Epithelial cell of proximal tubule (primary cell): ENCODE data around the gene MAGEF1. TPM values are rescaled to one million over a fixed set of nuclear protein-coding genes. Genes with fewer than 3 reads are reported as not detected.

Experiments used
- DNase-seq: peaks from one replicate; pipeline ENCODE4 v3.0.0-alpha.2; 2011; ENCODE audit warnings: low read depth
- H3K4me3 ChIP-seq: 2 replicates; pipeline ENCODE4 v1.5.1; 2011; ENCODE audit warnings: low read depth, mild to moderate bottlenecking, low read length
- total RNA-seq: library from RNA; depleted of rRNA; stranded (reverse); fragments of >200 nt; gene quantifications from 2 replicates; pipeline ENCODE4 v1.2.3, GENCODE V29; 2015
- TF ChIP-seq, protein P1 (sequence below): conservative IDR thresholded peaks from 2 replicates; pipeline ENCODE4 v1.5.1; 2012; ENCODE audit warnings: low read depth, mild to moderate bottlenecking, low read length

The MAGEF1 gene
- total RNA-seq, 1 donor from 2014 or later: 27.5 TPM

DNA sequence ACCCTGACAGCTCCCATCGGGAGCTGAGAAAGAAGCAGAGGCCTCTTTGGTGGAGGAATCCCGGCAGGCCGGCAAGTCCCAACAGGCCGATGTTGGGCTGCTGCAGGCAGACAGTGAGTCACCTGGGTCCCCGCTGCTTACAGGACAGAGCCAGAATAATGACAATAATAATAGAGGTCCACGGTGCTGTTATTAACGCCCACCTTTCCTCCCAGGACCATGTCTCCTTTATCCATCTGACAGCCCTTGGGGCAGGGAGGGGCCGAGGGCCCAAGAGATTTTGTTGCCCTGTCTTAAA lies 29.3 kb upstream of the MAGEF1 start:
- no peak overlapping the region for H3K4me3 ChIP-seq
- no peak for DNase-seq
- TF ChIP-seq, protein P1, sequence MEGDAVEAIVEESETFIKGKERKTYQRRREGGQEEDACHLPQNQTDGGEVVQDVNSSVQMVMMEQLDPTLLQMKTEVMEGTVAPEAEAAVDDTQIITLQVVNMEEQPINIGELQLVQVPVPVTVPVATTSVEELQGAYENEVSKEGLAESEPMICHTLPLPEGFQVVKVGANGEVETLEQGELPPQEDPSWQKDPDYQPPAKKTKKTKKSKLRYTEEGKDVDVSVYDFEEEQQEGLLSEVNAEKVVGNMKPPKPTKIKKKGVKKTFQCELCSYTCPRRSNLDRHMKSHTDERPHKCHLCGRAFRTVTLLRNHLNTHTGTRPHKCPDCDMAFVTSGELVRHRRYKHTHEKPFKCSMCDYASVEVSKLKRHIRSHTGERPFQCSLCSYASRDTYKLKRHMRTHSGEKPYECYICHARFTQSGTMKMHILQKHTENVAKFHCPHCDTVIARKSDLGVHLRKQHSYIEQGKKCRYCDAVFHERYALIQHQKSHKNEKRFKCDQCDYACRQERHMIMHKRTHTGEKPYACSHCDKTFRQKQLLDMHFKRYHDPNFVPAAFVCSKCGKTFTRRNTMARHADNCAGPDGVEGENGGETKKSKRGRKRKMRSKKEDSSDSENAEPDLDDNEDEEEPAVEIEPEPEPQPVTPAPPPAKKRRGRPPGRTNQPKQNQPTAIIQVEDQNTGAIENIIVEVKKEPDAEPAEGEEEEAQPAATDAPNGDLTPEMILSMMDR: no peak

DNA sequence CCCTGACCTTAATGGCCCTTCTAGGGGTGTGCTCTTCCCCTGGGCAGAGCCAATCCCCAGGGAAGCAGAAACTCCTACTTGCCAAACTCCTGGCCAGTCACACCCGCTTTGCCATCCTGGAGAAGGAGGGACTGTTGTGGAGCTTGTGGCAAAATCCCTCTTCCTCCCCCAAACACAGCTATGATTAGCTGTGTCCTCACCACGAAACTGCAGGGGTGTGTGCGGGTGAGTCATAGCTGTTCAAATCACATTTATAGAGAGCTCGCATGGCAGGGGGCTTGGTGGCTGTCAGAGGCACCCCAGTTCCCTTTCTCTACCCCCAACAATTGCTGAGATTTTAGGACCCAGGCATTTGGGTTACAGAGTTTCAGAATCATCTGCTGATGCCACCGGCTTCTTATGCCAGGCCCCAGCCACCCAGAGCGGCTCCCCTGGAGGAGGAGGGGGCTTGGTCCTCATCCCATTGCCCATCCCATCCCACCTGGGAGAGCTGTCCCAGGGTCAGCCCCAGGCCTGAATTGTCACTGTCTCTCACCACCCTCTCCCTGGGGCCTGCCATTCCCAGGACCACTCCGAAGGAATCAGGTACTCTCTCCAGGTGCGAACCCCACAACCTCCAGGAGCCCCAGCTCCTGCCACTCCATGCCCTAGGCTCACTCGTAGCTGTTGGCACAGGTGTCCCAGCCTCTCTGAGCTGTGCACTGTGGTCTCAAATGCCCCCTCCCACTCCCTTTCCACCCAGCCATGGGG lies 28.8 kb upstream of the MAGEF1 start:
- no peak overlapping the region for H3K4me3 ChIP-seq
- TF ChIP-seq, protein P1: no peak
- DNase-seq: no peak

DNA sequence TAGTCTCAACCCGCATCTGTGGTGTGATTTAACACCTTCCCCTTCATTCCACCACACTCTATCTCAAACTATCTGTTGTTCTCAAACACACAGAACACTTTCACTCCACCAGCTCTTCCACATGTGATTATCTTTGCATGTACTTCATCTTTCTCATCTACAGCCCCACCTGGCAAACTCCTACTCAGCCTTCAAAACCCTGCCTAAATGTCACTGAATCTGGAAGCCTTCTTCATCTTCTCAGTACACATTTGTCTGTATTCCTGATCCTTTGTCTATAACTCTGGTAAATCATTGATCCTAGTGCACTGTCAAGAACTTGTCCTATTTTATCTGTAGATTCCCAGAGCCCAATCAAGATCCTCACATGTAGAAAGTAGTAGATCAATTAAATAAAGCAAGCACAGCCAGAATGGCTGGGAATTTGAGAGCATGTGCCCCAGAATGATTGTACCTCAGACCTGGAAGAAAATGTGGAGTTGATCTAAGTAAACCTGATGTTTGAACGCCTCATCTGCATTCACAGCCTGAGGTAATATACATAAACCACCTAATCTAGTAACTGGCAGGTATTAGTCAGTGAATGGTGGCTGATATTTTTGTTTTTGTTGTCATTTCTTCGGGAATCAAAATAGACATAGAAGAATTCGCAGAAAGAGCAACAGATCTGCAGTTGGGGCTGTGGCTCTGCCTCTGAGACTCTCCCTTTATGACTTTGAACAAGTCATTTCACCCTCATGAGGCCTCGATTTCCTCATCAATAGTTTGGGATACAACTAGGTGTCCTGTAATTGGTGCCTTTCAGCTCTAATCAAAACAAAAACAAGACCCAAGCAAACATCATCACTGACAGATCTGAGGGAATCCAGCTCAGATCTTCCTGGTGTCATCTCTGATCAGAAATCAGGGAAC lies 28.0 kb upstream of the MAGEF1 start:
- no peak overlapping the region for H3K4me3 ChIP-seq
- TF ChIP-seq, protein P1: no peak
- DNase-seq: no peak

DNA sequence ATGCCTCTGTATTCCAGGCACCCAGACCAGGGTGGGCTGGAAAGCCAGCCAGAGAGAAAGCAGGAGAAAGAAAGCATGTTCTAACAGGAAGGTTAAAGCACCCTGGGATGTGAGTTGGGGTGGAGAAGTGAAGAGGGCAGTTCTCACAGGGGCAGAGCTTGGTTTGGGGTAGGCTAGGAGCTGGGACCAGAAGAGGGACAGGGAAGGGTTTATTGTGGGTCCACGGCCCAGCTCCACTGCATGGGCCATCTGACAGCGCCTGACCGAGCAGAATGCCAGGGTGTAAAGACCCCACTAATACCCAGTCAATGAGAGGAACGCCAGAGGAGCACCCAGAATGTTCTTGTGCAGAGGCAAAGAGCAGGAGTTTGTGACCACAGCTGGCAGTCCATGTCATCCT lies 27.1 kb upstream of the MAGEF1 start:
- DNase-seq: no peak
- no peak overlapping the region for H3K4me3 ChIP-seq
- TF ChIP-seq, protein P1: no peak

DNA sequence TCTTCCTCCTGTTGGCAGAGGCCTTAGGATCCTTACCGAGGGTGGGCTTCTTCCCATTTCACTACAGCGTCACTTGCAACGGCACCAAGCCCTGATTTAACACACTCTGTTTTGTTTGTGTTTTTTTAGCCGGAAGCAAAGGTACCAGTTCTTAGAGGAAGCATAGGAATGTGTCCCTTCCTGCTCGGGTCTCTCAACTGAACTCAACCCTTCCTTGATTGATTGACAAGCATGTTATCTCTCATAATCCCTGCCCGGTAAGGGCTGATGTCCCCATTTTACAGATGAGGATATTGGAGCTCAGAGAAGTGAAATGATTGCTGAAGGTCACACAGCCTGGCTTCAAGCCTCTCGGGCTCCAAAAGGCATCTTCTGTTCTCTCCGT lies 26.6 kb upstream of the MAGEF1 start:
- DNase-seq: no peak
- no peak overlapping the region for H3K4me3 ChIP-seq
- TF ChIP-seq, protein P1: no peak

DNA sequence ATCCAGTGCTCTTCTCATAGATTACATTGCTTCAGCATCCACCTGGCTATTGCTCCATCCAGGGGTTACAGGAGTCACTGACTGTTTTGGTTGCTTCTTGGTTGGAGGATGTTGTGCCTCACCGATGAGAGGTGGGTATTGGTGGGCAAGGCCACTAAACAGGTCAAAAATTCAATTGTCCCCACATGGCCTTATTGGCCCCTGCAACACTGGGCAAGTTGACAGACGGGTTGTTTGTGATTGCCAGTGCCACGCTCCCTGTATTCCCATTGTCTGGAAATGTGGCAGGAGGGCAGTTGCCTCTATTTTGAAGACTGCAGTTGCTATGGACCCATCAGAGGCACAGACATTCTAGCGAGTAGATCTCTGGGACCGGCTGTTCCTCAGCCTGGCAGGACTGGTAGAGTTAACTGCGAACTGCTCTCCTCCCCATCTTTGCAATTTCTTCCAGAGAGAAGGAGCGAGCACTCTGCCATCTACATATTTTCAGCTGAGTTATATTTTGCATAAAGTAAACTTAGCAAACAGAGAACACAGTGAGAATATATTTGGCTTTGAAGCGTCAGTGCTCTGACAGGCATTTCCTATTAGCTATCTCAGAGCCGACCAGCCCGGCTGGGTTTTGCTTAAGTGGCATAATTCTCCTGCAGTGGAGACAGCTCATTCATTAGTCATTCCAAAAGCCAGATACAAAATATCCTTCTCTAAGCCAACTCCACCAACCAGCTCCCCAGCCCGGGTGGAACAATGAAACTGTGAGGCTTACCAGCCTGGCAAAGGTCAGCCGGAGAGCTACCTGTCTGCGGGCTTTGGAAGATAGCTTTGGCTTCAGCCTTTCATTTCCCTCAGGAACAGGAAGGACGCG lies 26.0 kb upstream of the MAGEF1 start:
- H3K4me3 ChIP-seq: no peak overlapping the region
- TF ChIP-seq, protein P1: no peak
- no peak for DNase-seq
